HuH-7.5 (cell line): ENCODE results near the gene ADAP1.
"Not testable (repeated sequence)": the region's sequence is repeated elsewhere in the genome, so short reads cannot be mapped to it uniquely, and the experiment has no call there.

ENCODE experiments used
- DNase-seq: peaks from one replicate; pipeline ENCODE4 v3.0.0; 2011; ENCODE audit warnings: low spot score

The ADAP1 gene

DNA sequence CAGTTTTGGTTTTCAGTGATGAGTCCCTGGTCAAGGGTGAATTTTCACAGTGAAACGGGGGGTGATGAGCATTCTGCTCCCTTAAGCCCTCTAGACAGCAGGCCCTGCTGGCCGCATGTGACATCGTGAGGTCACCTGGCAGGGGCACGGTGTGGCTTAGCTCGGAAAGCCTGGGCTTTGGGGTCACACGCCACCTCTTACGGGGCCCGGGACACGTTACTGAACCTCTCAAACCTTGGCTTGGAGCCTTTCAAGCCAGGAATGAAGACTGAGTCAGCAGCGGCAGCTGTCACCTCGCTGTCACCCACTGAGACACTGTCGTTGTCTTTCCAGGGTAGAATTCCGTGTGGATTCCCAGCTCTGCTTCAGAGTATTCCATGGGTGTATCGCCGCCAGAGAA is 74.0 kb downstream of the ADAP1 start:
- no peak for DNase-seq

DNA sequence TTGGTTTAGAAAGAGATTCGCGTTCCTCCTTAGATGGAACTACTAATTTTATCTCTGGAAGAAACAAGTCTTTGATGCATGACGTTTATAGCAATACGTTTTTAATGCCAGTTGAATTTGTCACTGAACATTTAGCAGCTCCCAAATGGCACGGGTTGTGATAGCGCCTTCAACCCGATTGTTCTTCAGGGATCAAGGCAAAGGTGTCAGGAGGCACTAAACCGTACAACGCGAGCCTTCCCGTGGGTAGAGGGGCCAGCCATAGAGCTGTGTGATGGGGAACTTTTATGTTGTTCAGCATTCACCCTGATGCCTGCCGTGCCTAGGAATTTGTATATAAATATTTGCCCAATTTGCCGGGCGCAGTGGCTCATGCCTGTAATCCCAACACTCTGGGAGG is 74.8 kb downstream of the ADAP1 start:
- no peak for DNase-seq

DNA sequence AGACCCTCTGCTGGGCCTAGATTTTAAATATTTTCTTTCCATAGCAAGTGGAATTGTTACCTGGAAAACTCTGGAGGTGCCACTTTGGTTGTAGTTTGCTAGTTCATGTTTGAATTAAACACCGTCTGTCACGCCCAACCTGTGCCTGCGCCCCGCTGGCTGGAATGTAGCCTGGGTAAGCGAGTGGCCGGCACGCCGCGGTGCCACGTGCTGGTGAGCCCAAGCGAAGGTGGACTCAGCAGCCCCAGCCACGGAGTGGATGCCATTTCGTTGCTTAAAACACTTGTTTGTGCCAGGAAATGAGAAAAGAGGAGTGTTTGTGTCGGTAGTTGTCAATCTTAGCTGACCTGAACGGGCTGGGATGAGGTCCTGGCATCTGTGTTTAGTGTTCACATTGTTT is 75.4 kb downstream of the ADAP1 start:
- DNase-seq: no peak

GRCh38 chr7:877312-878232 is 76.9 kb downstream of the ADAP1 start:
- DNase-seq: peak; percentile 61

DNA sequence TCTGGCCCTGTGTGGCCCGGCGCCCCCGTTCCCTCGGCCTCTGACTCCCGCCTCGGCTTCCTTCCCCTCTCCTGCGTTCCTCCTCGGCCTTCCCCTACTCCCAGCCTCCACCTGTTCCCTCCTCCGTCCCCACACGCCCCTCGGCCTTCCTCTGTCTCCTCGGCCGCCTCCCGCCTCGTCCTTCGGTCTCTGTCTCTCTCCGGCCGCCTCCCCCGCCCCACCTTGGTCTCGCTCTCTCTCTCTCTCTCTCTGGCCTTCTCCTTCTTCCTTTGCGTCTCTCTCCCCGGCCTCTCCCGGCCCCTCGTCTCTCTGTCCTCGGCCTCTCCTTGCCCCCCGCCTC is 77.5 kb downstream of the ADAP1 start:
- no peak for DNase-seq

- DNase-seq: peak; percentile 94
Measured at GRCh38 chr7:876077-876971, 78.2 kb downstream of the ADAP1 start, which contains the start of gene GET4. TSS of gene GET4 (plus strand) at chr7:876554. CDS start at chr7:876646, 92 bp downstream.

- no peak for DNase-seq
Measured at GRCh38 chr7:875476-876076, 78.9 kb downstream of the ADAP1 start.

DNA sequence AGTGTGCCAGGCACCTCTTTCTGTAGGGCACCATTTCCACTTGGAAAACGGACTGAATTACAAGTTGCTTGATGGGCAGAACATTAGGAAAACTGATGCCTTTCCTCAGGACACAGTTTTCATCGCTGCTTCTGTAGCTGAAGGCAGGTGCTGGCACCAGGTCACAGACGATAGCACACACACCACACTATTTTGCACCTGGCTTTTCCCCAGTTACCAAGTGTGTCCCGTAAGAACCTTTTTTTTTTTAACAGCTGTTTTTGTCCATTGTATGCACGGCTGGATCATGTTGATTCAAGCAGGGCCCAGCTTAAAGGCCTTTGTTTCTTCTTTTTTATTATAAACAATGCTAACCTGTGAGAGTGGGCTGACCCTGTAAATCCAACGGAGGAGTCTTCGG is 79.4 kb downstream of the ADAP1 start:
- no peak for DNase-seq

- DNase-seq: no peak
Measured at GRCh38 chr7:874031-874749, 80.3 kb downstream of the ADAP1 start.

- DNase-seq: peak; percentile 97
Measured at GRCh38 chr7:873367-874002, 81.0 kb downstream of the ADAP1 start.

DNA sequence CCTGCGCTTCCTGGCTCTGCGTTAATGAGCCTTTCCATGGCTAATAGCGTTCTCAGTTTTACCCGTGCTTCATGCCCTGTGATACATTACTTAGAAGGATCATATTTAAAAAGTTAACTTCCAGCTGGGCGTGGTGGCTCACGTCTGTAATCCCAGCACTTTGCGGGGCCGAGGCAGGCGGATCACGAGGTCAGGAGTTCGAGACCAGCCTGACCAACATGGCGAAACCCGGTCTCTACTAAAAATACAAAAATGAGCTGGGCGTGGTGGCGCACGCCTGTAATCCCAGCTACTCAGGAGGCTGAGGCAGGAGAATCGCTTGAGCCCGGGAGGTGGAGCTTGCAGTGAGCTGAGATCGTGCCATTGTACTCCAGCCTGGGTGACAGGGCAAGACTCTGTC is 81.8 kb downstream of the ADAP1 start:
- not testable (repeated sequence) for DNase-seq

GRCh38 chr7:871900-872537 is 82.5 kb downstream of the ADAP1 start:
- DNase-seq: no peak

GRCh38 chr7:869348-869747 is 85.1 kb downstream of the ADAP1 start:
- no peak for DNase-seq

GRCh38 chr7:868189-868486 is 86.3 kb downstream of the ADAP1 start:
- DNase-seq: no peak

- no peak for DNase-seq
Measured at GRCh38 chr7:867406-868188, 86.9 kb downstream of the ADAP1 start.

- DNase-seq: no peak
Measured at GRCh38 chr7:867001-867405, 87.5 kb downstream of the ADAP1 start.

GRCh38 chr7:865921-866320 is 88.6 kb downstream of the ADAP1 start:
- DNase-seq: no peak

- DNase-seq: no peak
Measured at GRCh38 chr7:863106-863505, 91.4 kb downstream of the ADAP1 start.

GRCh38 chr7:862157-862556 is 92.3 kb downstream of the ADAP1 start:
- DNase-seq: no peak

GRCh38 chr7:861222-861621 is 93.3 kb downstream of the ADAP1 start:
- DNase-seq: peak; percentile 57
